Rectal smooth muscle tissue (tissue), 1 donor: ENCODE measurements around the gene BNIP5.

Experiments used
- H3K27ac ChIP-seq: one replicate; pipeline ENCODE4 v1.7.0; 2013; ENCODE audit warnings: low read depth, low read length, inconsistent platforms
- H3K27me3 ChIP-seq: one replicate; pipeline ENCODE4 v1.7.0; 2013; ENCODE audit warnings: low read length; ENCODE audit not compliant: control insufficient read depth, insufficient read depth
- H3K36me3 ChIP-seq: one replicate; pipeline ENCODE4 v1.7.0; 2013; ENCODE audit warnings: low read length; ENCODE audit not compliant: control insufficient read depth, insufficient read depth
- H3K4me1 ChIP-seq: one replicate; pipeline ENCODE4 v1.7.0; 2013; ENCODE audit warnings: low read length; ENCODE audit not compliant: control insufficient read depth, insufficient read depth
- H3K4me3 ChIP-seq: one replicate; pipeline ENCODE4 v1.7.0; 2013; ENCODE audit warnings: low read length
- H3K9ac ChIP-seq: one replicate; pipeline ENCODE4 v1.7.0; 2013; ENCODE audit warnings: low read length

Gene BNIP5

DNA sequence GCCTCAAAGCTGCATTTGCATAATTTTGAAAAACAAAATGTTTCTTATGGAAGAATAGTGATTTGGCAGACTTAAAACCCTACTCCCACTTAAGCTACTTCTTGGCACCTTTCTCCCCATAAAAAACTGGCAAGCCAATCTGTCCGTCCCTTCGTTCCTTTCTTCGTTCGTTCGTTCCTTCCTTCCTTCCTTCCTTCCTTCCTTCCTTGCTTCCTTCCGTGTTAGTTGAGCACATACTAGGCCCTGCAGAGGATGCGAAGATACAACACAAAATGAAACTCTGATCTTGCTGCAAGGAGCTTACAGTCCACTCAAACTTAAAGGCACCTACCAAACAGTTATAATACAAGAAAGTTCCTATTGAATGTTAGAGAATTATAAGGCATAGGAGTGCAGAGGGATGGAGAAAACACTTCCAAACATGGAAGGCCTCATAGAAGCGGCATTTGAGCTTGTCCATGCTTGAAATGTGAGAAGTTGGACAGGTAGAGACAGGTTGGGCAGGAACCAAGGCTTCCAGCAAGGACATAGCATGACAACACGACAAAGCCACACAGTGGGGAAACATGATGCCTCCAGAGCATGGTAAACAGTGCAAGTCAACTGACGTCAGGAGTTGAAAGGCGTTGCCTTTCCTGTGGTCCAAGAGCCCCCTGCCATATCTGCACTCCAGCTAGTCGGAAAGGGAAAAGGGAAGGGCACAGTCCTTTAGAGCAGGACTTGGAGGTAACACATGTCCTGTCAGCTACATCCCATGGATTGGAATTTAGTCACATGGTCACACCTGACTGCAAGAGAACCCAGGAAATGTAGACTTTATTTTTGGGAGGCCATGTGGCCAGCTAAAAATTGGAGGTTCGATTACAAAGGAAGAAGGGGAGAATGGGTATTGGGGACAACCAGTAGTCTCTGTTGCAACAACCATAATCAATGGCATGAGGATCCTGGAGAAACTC is 59.8 kb downstream of the BNIP5 start:
- Histone ChIP-seq H3K4me3 (no peak overlapping the region), H3K36me3 (no peaks in the 10 kb centered on the region), H3K9ac (no peak overlapping the region), H3K4me1 (no peaks in the 10 kb centered on the region), H3K27me3 (no peaks in the 10 kb centered on the region), H3K27ac (no peak overlapping the region)

DNA sequence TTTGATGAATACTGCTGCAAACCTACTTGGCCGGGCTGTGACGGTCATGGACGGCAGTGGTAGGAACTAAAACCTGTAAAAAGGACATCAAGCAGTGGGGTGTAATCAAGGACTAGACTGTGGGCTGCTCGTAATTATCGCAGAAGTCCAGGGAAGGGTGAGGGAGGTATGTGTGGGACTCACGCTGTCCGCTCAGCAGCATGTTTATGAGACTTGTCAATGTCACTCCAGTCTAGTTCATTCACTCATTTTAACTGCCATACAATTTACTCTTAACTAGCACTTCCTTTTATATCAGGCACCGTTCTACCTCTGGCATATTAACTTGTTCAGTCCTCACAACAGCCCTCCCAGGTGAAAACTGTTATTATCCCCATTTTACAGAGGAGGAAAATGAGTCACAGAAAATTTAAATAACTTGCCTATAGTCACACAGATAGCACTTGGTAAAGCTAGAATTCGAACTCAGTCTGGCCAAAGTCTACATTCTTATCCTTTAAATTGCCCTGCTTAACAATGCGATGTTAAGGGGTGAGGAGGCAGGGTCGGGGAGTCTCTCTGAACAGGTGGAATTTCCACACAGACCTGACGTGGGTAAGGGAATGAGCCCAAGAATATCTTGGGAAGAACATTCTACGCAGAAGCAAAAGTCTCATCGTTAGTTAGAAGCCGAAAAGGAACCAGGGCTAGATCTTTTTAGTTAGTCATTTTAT is 62.7 kb downstream of the BNIP5 start:
- Histone ChIP-seq H3K36me3 (no peaks in the 10 kb centered on the region), H3K4me1 (no peaks in the 10 kb centered on the region), H3K4me3 (no peak overlapping the region), H3K9ac (no peak overlapping the region), H3K27ac (no peak overlapping the region), H3K27me3 (peaks cover 5% of the 10 kb centered on the region)

DNA sequence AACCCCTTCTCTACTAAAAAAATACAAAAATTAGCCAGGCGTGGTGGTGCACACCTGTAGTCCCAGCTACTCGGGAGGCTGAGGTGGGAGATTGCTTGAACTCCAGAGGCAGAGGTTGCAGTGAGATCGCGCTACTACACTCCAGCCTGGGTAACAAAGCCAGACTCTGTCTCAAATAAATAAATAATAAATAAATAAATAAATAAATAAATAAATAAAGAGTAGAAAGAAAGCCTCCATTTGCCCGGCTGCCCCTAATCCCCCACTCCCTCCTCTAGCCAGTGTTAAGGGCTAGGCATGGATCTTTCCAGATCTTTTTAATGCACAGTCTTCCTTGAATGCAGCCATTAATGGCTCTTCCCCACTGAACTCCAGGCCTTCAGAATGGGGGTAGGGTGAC is 63.6 kb downstream of the BNIP5 start:
- no peak overlapping the region for H3K9ac ChIP-seq
- H3K27me3 ChIP-seq: peaks cover 5% of the 10 kb centered on the region
- H3K4me3 ChIP-seq: no peak overlapping the region
- H3K4me1 ChIP-seq: no peaks in the 10 kb centered on the region
- no peaks in the 10 kb centered on the region for H3K36me3 ChIP-seq
- H3K27ac ChIP-seq: no peak overlapping the region

DNA sequence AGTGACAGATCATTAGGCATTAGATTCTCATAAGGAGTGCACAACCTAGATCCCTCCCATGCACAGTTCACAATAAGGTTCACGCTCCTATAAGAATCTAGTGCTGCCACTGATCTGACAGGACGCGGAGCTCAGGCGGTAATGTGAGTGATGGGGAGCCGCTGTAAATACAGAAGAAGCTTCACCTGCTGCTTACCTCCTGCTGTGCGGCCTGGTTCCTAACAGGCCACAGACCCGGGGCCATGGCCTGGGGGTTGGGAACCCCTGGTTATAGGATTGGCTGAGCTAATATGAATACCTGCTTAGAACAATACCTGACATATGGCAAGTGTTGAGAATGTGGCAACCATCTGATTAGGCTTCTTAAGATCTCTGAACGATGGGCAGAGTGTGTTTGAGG is 64.5 kb downstream of the BNIP5 start:
- Histone ChIP-seq H3K27ac (no peak overlapping the region), H3K36me3 (no peaks in the 10 kb centered on the region), H3K27me3 (peaks cover 5% of the 10 kb centered on the region), H3K4me1 (no peaks in the 10 kb centered on the region), H3K4me3 (no peak overlapping the region), H3K9ac (no peak overlapping the region)

DNA sequence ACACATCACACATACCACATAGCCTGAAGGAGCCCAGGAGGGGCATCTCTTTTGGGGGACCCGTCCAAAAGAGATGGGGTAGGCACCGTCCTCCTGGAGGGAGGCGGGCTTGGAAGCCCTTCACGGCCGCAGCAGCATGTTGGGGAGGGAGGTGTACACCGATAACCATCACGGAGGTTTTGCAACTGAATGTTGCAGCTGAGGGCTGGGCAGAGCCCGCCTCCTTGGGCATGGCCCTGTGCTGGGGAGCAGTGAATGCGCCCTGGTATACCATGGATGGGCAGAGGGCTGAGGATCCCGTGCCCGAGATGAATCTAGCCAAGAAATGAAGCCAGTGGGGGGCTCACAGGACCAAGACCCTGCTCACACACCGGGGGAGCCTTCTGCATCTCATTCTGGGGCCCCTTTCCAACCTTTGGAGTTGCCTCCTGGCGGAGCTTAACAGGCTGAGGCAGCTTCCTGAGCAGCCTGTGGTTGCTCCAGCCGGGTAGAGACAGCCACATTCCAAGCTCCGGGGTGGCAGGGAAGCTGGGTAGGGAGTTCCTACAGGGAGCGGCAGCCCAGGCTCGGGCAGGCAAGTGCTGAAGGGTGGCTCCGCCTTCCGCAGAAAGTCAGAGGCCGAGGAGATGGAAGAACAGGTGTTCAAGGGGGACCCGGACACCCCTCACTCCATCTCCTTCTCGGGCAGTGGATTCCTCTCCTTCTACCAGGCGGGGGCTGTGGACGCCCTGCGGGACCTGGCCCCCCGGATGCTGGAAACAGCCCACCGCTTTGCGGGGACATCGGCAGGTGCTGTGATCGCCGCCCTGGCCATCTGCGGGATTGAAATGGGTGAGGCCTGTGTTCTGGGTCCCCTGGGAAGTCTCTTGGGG is 66.6 kb downstream of the BNIP5 start, which contains the start of gene PNPLA1:
TSS of gene PNPLA1 (plus strand) at position 227 of the 872 bp plus-strand sequence. CDS start at position 627, 400 bp downstream.
- Histone ChIP-seq H3K4me1 (no peaks in the 10 kb centered on the region), H3K36me3 (no peaks in the 10 kb centered on the region), H3K27ac (no peak within 1 kb of the TSS), H3K9ac (no peak within 1 kb of the TSS), H3K27me3 (peaks cover 5% of the 10 kb centered on the region), H3K4me3 (no peak within 1 kb of the TSS)

DNA sequence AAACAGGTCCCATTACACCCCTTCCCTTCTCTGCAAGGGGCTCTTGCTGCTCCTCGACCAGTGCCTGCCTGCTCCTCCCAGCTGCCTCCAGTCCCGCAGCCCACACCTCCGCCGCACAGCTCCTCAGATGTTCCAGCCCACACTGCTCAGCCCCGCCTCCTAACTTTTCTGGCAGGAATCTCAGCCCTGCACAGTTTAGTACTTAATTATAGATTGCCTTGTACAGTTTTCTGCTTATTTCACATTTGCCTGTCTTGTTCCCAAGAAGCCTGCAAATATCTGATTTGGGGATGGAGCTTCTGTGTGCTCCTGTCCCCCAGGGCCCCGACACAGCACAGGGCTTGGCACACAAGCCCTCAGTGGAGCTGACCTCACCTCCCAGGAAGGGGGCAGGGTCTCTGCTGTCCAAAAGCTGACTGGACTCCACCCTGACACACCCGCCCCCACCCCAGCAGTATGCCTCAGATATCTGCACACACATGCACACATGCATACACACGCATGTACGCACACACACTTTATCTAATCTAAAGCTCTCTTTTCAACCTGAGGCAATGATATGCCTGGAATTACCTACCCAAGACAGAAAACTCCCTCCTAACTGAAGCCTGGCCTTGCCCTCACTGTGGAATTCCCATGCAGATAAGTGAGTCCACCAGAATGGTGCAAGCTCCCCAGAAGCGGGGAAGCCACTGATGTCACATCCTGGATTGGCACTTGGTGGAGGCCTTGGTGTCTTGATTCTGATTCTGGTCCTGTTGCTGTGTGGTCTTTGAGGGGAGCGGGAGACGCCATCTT is 68.0 kb downstream of the BNIP5 start:
- Histone ChIP-seq H3K9ac (no peak overlapping the region), H3K4me3 (no peak overlapping the region), H3K4me1 (no peaks in the 10 kb centered on the region), H3K36me3 (no peaks in the 10 kb centered on the region), H3K27me3 (peaks cover 5% of the 10 kb centered on the region), H3K27ac (no peak overlapping the region)

DNA sequence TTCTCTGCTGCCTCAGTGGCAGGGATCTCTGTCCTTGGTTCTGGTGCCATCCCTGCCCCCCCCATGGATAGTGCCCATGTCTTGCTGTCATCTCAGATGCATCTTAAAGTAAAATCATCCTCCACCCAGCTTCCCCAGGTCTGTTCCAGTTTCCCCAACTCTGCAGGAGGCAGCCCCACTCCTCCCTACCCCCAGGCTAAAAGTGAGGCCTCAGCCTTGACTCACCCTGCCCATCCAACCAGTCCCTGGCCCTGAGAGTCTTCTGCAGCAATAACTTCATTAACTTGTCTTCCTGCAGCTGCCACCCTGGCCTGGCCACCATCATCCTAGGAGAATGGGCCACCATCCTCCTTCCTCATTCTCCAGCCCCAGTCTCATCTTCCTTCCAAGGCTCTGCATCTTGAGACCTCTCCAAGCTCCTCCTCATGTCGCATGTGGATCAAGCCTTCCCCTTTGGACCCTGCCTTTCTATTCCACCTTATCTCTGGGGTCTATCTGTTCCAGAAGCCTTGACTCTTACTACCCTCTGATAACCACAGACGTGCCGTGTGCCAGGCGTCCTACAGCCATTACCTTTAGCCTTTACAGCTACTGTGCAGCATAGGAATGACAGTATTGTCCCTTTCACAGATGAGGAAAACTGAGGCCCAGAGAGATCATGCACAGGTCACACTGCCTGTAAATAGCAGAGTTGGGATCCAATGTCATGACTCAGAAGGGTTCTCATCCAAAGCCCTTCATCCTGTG is 68.8 kb downstream of the BNIP5 start:
- H3K4me1 ChIP-seq: no peaks in the 10 kb centered on the region
- peaks cover 5% of the 10 kb centered on the region for H3K27me3 ChIP-seq
- no peaks in the 10 kb centered on the region for H3K36me3 ChIP-seq
- no peak overlapping the region for H3K27ac ChIP-seq
- H3K4me3 ChIP-seq: no peak overlapping the region
- no peak overlapping the region for H3K9ac ChIP-seq

DNA sequence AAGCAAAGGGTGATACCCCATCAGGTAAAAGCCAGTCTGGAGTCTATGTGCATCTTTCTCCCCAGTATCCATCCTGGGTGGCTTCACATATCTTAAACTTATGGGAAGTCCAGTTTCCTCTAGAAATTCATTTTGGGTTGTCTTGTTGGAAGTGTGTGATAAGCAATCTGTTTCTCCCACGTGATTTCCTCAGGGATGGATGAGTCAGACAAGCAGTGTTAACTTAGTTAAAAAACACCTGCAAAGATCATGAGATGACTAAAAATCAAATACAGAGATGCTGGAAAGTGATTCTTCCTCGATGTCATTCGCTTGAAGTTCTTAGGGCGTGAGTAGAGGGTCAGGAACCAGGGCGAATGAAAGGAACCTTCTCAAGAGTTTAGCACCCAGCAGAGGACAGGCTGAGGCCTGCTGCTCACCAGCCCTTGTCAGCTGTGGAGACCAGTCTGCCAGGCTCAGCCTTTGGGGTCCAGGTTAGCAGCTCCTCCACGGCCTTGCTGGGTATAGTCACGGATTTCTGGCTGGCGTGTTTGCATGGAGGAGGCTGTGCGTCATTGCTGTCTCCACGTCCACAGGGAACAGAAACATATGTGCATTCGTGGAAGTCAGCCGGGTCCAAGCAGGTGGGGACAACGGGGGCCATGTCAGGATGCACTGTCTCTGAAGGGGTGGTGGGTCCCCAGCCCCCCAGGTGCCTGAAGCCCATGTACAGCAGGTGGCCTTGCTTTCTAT is 69.6 kb downstream of the BNIP5 start:
- no peak overlapping the region for H3K27ac ChIP-seq
- H3K27me3 ChIP-seq: peaks cover 5% of the 10 kb centered on the region
- H3K9ac ChIP-seq: no peak overlapping the region
- no peaks in the 10 kb centered on the region for H3K36me3 ChIP-seq
- H3K4me3 ChIP-seq: no peak overlapping the region
- H3K4me1 ChIP-seq: no peaks in the 10 kb centered on the region
